Thoracic aorta (tissue), 2 donors: ENCODE data around the gene ESR2. TPM values are rescaled to one million over a fixed set of nuclear protein-coding genes. Genes with fewer than 3 reads are reported as not detected.

Experiments
- ATAC-seq: fragments of 150-250 bp; one replicate; pipeline ENCODE4 v1.8.0; 2017; ENCODE audit warnings: low read depth; ENCODE audit not compliant: insufficient number of reproducible peaks, low FRiP score
- DNase-seq: peaks from one replicate; pipeline ENCODE4 v3.0.0-alpha.2; 2020; ENCODE audit warnings: low spot score
- H3K27ac ChIP-seq, 2 donors: fragments of 200-600 bp; sonication (generic); 1 replicate in 1 of 2; 2 replicates in 1 of 2; pipeline ENCODE4 v1.5.1; 2016; ENCODE audit warnings: mild to moderate bottlenecking in 2 of 2, moderate library complexity in 2 of 2
- H3K27me3 ChIP-seq: fragments of 200-600 bp; sonication (generic); replicated peaks from 2 replicates; pipeline ENCODE4 v1.6.0; 2016; ENCODE audit warnings: mild to moderate bottlenecking; ENCODE audit not compliant: insufficient read depth
- H3K36me3 ChIP-seq: fragments of 200-600 bp; sonication (generic); one replicate; pipeline ENCODE4 v1.5.1; 2016
- H3K4me1 ChIP-seq, 2 donors: fragments of 200-600 bp; sonication (generic); 1 replicate in 1 of 2; 2 replicates in 1 of 2; pipeline versions ENCODE4 v1.5.1 to v1.6.0; 2016; ENCODE audit warnings: low read depth in 2 of 2, mild to moderate bottlenecking in 1 of 2; ENCODE audit not compliant: control insufficient read depth in 1 of 2
- H3K4me3 ChIP-seq: fragments of 200-600 bp; sonication (generic); 2 replicates; pipeline ENCODE4 v1.5.1; 2016; ENCODE audit warnings: mild to moderate bottlenecking
- H3K9me3 ChIP-seq: fragments of 200-600 bp; sonication (generic); 2 replicates; pipeline ENCODE4 v1.5.1; 2016
- CTCF ChIP-seq: fragments of 200-600 bp; sonication (generic); IDR thresholded peaks from one replicate; pipeline ENCODE4 v1.5.1; 2019; ENCODE audit warnings: antibody characterized with exemption
- total RNA-seq, 2 donors: library from RNA; depleted of rRNA; stranded (reverse); fragments of >200 nt; gene quantifications; one replicate each; pipeline versions ENCODE4 v1.1.0 to v1.2.3, GENCODE V29; 2016

The ESR2 gene
- total RNA-seq, 2 donors from 2014 or later: 0.27 to 0.71 TPM

- H3K4me1 ChIP-seq: peaks cover 0 to 13% of the 10 kb centered on the region in 2 donors
- H3K4me3 ChIP-seq: no peak overlapping the region
- H3K27ac ChIP-seq: no peak overlapping the region
- TF ChIP-seq CTCF: no peak
- H3K27me3 ChIP-seq: no peaks in the 10 kb centered on the region
- ATAC-seq (no peak), DNase-seq (no peak)
- no peaks in the 10 kb centered on the region for H3K36me3 ChIP-seq
- no peaks in the 10 kb centered on the region for H3K9me3 ChIP-seq
Measured at GRCh38 chr14:64092940-64093339, 201.2 kb downstream of the ESR2 start.

GRCh38 chr14:64092338-64092737 is 201.8 kb downstream of the ESR2 start:
- no peak for ATAC-seq
- Histone ChIP-seq H3K9me3 (no peaks in the 10 kb centered on the region), H3K4me1 (peaks cover 0 to 13% of the 10 kb centered on the region in 2 donors), H3K36me3 (no peaks in the 10 kb centered on the region), H3K27me3 (no peaks in the 10 kb centered on the region), H3K4me3 (no peak overlapping the region), H3K27ac (no peak overlapping the region)
- DNase-seq: no peak
- TF ChIP-seq CTCF: no peak

- Histone ChIP-seq H3K4me3 (no peak overlapping the region), H3K9me3 (no peaks in the 10 kb centered on the region), H3K36me3 (no peaks in the 10 kb centered on the region), H3K4me1 (peaks cover 0 to 7% of the 10 kb centered on the region in 2 donors), H3K27ac (no peak overlapping the region), H3K27me3 (no peaks in the 10 kb centered on the region)
- no peak for DNase-seq
- ATAC-seq: no peak
- no peak for TF ChIP-seq CTCF
Measured at GRCh38 chr14:64091217-64091616, 203.0 kb downstream of the ESR2 start.

GRCh38 chr14:64089920-64090319 is 204.3 kb downstream of the ESR2 start:
- Histone ChIP-seq H3K36me3 (no peaks in the 10 kb centered on the region), H3K4me1 (no peaks in the 10 kb centered on the region), H3K9me3 (no peaks in the 10 kb centered on the region), H3K27me3 (no peaks in the 10 kb centered on the region), H3K4me3 (no peak overlapping the region), H3K27ac (no peak overlapping the region)
- DNase-seq (no peak), ATAC-seq (no peak)
- no peak for TF ChIP-seq CTCF

- no peak for DNase-seq
- H3K36me3 ChIP-seq: no peaks in the 10 kb centered on the region
Measured at GRCh38 chr14:64088647-64088964, 205.6 kb downstream of the ESR2 start.

More at GRCh38 chr14:64088647-64088964, 205.6 kb downstream of the ESR2 start:
- Histone ChIP-seq H3K9me3 (no peaks in the 10 kb centered on the region), H3K4me1 (peaks cover 5 to 9% of the 10 kb centered on the region in 2 donors), H3K27me3 (no peaks in the 10 kb centered on the region), H3K4me3 (no peak overlapping the region), H3K27ac (no peak overlapping the region)
- ATAC-seq: no peak
- TF ChIP-seq CTCF: no peak
